GM19395 (cell line): Measurements from ENCODE around the gene CYFIP1.
A peak's percentile ranks its signal among the peaks of the same experiment; 100 is the strongest.

Source experiments
- ATAC-seq: cut with Tn5 transposase; IDR thresholded peaks from one replicate; pipeline ENCODE4 v1.9.1; 2021; ENCODE audit warnings: mild to moderate bottlenecking, moderate library complexity; ENCODE audit not compliant: unreplicated experiment

CYFIP1 gene

DNA sequence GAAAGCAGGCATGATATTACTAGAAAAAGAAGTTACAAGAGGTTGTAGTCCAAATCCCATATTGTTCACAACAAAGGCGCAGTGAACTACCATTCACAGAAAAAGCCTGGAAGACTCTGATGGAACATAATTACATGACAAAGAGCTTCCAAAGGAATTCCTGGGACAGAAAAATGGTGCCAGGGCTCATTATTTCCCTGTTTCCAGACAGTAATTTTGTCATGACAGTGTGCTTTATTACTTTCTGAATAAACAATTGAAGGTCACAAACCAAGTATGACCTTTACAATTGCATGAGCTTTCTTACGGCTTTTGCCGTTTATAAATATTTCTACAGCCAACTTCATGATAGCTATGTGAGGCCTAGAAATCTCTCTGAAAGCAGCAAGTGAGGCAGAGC, 61.0 kb downstream of the CYFIP1 start:
- ATAC-seq = no peak

DNA sequence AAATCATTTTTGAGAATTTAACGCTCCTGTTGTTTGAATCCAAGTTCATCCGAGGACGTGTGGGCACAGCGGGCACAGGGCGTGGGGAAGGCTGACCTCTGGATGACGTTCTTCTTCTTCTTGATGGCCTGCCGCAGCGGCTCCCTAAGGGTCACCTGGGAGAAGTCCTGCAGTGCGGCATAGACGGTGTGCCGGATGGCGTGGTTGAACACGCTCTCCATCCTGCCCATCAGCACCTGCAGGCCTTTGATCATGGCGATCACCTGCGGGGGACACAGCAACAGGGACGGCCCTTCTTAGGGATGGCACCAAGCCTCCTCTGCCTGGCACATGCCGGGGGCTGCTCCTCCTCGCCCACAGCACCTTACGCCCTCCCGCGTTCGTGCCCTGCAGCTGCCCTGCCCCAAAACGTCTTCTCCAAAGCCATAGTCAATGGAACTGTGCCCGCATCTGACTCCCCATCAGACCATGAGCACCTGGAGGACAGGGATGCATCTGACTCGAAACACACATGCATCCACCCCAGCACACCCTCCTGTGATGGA, 61.5 kb downstream of the CYFIP1 start:
- no peak for ATAC-seq

DNA sequence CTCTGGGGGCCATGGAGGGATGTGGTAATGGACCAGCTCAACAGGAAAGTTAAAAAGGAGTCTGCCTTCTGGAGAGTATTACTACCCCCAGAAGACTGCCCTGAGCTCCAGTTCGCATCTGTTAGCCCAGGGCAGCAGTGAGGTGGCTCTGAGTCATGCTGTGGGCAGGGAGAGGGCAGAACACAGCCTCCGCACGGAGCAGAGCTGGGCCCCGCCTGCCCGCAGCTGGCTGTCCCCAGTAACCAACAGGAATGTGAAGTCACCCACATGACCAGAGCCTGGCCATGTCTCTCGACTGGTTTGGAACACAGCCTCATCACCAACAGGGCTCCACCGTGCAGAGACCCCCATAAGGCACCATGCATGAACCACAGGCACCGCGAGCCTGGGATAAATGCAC, 62.1 kb downstream of the CYFIP1 start:
- no peak for ATAC-seq

DNA sequence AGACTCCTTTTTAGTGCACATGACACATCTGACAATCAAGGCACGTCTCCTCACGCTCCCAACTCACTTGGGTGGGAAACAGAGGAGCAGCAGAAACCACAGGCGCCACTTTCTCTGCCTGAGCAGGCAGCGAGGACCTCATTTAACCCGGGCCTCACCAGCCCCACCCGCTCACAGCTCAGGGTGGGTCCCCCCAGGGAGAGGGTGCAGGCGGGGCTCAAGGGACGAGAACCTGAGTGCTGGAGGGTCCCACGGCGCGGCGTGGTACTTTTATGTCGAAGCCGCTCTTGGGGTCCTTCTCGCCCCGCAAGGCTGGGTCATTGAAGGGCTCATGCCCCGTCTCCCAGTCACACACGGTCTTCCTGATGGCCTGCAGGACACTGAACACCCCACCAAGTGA, 62.6 kb downstream of the CYFIP1 start:
- ATAC-seq = no peak

DNA sequence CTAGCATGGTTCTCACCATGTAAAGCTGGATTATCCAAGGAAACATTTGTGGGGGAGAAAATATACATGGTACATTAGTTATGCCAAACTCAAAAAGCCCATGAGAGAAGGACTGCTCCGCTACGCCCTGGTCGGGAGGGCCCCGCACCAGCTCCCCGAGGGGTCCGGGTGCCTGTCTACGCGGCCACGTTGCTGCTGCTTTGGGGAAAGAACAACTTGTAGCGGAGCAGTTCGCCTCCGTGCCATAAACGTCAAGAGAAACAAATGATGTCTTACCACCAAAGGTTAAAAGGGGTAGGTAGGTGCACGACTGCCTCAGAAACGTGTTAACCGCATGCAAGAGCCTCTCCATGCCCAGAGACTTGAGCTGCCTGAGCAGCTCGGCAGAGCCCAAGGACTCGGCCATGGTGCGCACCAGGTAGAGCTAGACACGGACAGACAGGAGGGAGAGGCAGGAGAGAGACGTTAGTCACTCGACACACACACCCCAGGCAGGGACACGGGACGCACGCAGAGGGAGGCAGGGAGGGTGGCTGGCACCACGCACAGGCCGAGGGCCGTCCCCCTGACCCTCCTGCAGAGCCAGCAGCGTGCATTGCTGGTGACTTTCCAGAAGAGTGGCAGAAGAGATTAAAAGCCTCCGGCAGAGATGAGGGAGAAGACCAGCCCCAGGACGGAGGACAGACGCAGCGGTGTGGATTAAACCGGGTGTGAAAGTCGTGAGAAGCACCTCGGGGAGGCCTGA, 63.4 kb downstream of the CYFIP1 start:
- no peak for ATAC-seq

DNA sequence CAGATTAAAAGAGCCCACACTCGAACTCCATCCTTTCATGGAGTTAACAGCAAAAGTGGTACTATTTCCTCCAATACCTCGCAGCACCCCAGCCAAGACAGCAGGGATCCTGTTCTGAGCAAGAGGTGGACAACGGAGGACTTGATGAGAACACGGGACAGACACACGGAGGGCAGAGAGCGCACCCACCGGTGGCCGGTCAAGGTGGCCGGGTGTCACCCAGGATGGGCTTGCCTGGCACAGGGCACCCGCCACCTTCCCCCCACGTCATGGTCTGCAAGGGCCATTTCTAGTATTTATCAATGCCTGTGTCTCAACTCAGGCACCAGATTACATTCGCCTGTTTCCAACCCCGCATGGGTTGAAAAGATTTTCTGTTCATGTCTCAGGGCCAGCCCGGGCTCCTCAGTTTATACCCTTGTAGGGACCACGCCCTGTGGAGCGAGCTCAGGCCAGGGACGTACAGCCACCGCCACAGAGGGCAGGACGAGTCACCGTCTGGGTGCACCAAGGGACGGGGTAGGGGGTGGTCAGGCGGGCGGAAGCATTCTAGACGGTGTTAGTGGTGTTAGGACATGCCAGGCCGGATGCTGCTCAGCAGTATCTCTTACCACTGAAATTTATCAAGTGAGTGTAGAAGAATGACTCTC, 64.2 kb downstream of the CYFIP1 start:
- no peak for ATAC-seq

DNA sequence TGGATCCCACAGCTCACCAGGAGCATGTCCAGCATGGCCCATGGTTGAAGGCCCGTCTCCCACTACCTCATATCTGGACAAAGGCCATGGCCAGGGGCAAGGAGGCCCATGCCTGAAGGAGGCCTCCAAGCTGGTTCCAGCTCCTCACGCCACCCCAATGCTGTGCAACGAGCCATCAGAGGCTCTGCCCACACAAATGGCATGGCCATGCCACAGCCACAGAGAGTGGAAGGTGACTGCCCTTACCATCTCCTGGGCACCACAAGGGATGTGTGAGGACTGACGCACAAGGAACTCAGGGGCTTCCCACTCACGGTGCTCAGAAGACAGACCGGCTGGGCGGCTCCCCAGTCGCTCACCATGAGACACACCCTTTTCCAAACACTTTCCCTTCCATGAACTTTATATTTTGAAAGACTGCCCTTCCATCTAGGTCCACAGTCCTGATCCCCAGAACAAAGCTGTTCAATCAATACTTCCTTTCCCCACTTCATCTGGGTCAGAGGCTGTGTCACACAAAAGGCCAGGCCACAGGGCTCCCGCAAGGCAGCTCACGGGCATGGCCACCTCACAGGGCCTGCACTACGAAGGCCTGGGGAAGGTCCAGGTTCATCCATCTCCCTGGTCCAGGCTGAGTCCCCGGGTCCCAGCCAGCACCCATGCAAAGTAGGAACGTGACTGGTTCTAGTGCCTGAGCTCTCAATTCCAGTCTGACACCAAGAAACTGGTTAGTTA, 66.4 kb downstream of the CYFIP1 start:
- no peak for ATAC-seq

DNA sequence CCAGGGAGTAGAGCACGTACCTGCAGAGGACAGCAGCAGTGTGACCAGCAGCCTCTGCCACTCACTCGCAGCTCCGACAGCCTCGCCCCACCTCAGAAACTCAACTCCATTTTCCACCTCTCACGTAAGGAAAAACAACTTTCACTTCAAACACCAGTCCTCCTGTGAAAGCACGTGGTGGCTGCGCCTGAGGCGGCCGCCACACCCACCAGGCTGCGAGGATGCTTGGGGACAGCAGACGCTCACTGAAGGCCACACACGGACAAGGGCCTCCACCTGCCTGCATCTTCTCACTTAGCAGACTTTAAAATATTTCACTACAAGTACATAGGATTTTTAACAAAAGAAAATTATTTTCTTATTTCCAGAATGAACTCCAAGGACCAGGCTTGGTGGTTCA, 67.9 kb downstream of the CYFIP1 start:
- no peak for ATAC-seq

DNA sequence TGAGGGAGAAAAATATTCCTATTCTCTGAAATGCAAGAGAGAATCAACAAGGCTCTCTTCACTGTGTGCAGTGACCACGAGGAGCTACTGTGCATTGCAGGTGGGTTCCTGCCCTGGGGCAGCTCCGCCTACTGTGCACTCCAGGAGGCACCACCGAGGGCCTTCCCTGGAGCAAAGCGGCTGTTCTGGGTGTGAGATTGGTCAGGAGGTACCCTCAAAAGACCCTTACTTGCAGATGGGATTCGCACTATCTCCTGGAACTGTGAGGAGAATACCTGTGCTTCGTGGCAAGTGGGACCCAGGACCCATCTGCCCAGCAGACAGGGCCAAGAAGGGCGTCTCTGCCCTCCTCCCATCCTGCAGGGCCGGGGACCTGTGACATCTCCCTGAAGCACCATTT, 68.9 kb downstream of the CYFIP1 start:
- ATAC-seq = no peak

DNA sequence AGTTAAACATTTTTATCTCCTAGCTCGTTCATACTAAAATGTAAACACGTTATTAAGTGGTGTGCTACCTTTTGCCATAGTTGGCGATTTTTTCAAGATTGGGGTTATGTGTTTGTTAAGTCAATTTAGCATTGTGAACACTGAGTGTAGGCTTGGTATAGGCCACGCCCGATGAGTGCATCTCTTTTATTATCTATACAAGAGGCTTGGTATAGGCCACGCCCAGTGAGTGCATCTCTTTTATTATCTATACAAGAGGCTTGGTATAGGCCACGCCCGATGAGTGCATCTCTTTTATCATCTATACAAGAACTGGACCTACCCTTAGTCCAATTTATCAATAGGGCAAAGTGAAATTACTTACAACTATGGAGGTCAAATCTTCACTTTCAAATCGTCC, 71.3 kb downstream of the CYFIP1 start:
- ATAC-seq = no peak

DNA sequence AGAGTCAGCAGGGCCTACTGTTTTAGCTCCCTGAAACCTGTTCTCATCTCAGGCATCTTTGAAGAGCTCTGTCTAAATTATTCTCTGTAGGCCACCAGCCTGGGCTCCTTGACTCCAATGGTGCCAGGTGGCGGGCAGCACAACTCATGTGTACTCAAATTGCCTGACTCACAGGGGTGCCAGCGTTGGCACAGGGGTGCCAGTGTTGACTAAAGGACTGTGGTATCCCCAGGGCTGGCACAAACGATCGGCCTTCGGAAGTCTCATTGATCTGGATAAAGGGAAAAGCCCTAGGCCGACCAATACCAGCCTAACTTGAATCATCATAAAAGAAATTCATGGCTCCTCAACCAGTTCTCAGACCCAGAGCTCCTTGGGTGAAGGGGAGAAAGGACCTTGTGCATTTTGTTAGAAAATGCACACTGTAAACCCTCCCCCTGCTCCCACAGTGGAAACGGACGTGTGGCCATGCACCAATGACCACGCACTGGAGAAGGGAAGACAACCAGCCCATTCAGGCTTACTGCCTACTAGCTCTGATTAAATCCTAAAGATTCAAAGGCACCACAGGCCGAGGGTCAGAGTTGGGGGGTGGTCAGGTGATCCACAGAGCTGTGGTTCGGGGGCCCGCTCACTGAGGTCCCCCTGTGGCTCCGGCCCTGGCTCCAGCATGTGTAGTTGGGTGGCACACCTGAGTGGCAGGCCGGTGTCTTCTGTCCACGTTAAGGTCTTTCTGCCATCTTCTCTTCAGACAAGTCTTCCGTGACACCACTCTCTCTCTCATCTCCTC, 72.8 kb downstream of the CYFIP1 start:
- no peak for ATAC-seq

DNA sequence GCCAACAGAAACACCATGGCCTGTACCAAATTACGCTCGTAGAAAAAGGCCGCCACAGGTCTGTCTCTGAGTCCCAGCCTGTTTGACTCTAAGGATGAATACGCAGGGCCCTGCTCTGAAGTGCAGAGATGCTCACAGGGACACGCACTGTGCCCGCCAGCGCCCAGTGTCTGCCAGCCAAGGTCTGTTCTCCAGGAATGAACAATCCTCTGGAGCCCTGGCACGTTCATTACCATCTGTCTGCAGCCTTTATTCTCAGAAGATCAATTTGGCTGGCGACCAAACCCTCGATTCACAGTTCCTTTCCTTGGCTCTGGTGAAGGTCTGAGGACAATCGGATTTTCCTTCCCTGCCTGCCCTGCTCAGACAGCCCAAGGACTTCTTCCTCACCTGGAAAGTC, 75.4 kb downstream of the CYFIP1 start:
- ATAC-seq = no peak

DNA sequence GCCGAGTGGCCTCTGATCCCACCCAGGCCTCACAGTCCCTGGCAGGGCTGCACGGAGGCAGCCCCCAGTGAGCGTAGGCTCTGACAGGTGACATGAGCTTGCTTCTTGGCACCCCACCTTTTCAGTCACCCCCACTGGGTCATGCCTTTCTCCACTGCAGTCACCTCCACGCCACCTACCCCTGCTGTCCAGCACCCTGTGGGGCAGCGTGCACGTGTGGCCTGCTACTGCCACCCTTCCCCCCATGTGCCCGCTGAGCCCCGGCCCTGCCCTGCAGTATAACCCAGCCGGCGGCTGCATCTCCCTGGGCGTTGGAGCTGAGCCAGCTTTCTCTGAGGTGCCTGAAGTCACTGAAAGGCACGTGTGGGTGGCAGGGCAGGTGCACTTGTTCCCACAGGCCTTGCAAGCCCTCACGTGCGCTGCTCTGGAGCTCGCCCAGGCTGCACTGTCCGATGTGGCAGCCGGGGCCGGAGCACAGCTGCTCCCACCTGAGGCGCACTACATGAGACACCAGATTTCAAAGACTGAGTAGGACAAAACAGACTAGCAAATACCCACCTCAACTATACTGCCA, 76.1 kb downstream of the CYFIP1 start:
- ATAC-seq = no peak

DNA sequence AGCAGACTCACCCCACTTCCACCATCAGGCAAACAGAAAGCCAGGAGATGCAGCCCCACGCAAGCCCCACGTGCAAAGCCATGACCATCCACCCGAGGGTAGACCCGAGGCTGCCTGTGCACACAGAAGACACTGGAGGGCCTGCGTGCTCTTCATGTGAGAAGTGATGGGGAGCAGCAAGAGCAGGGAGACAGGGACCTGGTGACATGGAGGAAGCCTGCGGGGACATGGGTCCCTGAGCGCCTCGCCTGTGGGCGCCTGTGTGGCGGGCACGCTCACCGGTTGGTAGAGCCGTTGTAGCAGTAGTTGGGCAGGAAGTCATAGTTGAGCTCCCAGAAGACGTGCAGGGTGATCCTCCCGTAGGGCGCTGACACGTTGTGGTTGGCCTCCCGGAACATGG, 76.7 kb downstream of the CYFIP1 start:
- ATAC-seq = no peak

DNA sequence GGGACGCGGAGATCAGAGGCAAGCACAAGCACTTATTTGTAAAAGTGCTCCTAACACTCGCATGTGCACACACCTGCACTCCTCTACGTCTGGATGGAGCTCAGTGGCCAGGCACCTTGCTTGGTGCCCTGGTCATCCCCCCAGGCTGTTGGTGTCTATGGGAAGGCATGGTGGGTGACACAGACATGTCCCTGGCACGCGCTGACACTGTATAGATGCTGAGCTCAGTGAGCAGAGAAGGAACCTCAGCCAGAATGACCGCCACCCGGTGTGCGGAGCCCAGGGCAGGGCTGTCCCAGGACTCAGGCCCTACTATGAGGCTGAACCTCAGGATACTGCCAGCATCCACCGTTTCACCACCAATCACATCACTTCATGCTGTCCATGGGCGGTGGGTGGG, 77.2 kb downstream of the CYFIP1 start:
- no peak for ATAC-seq

DNA sequence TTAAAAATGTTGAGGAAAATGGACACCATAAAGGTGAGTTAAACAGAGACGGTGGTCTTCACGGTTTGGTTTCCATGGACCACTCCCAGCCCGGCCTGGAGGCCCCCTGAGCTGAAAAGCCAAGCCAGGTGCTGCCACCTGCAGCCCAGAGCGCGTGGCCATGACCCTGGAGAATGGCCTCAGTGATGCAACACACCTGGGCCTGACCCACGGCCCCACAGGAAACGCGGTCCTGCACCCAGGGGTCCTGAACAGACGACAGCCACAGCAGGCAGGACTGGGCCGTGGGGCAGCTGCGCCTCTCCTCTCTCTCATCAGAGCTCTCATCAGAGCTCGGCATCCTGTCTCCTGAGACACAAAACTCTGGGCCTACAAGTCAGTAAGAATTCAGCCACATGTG, 77.6 kb downstream of the CYFIP1 start:
- ATAC-seq = no peak

DNA sequence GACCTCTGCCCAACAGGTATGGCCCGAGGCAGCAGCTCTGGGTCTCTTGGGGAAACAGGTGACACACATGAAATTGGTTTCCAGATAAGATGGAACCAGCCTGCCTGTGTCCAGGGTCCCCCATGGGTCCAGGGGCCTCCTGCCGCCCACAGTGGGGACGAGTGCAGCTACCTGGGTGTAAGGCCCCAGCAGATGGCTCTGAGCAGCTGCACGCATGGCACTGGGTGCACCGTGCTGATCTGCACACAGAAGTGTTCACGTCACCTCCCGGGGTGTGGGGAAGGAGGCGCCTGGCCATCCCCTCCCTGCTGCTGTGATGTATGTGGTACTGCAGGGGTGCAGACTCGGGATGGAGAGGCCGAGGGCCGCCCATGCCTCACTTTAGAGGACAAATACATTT, 78.1 kb downstream of the CYFIP1 start:
- no peak for ATAC-seq

DNA sequence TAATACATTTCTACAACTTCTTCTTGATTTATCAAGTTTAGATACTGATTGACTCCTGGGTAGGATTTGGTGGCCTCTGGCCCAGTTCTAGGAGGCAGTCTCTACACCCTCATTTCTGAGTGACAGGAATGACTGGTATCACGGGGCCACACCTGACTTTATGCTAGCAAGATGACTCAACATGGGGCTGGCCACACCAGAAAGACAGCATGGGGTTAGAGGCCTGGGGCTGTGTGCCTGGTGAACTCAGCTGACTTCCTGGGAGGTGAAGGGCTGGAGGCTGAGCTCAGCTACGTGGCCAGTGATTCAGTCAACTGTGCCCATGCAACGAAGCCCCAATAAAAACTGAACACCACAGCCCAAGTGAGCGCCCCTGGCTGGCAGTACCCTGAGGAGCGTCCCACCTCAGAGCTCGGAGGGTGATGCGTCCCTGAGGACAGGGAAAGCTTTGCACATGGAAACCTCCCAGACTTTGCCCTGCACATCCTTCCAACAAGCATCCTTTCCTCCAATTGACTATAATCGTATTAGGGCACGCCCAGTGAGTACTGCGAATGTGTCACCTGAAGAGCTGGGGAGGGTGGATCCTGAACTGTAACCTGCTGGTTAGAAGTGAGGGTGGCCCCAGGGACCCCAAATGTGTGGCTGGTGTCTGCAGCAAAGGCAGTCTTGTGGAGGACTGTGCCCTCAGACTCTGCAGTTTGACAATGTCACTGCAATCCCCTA, 84.5 kb downstream of the CYFIP1 start:
- ATAC-seq = peak; percentile 81

DNA sequence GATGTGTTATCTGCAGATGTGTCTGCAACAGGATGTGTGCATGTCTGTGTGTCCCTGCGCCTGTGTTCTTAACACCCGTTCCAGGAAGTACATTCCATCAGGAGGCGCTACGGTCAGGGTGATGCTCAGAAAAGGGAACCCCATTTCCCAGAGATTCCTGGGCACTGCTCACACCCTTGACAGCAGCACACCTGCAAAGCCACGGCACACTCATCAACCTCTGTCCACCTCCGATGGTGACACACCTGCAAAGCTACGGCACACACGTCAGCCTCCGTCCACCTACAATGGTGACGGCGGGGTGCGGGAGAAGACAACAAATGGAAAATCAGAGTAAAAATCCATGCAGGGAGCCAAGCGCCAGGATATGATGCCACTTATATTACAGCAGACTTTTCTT, 86.3 kb downstream of the CYFIP1 start:
- ATAC-seq = no peak

DNA sequence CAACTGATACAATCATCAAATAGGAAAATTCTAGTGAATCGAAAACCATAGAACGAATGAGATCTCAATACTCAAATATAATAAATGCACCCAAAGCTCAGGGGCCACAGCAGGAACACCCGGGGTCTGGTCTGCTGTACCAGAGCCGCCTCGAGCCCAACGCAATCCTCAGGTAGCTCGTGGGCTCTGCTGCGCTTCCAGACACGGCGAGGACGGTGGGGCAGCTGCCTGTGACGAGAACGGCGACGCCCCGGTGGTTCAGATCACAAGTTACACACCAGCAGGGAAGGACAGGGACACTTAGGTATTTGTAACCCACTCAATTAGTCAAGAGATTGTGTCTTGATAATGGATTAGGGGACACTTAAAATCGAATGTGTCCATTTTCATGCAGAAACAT, 87.1 kb downstream of the CYFIP1 start:
- ATAC-seq = no peak
